H9 (cell line): ENCODE results near the gene ZNF768. TPM values are rescaled to one million over a fixed set of nuclear protein-coding genes. Genes with fewer than 3 reads are reported as not detected.

Experiments used
- DNase-seq: peaks from one replicate; pipeline ENCODE4 v3.0.0-alpha.2; 2017
- H2AFZ ChIP-seq: one replicate; pipeline ENCODE4 v1.6.1; 2013; ENCODE audit warnings: mild to moderate bottlenecking, low read length, control low read depth, moderate library complexity
- H2AK5ac ChIP-seq: 2 replicates; pipeline ENCODE4 v1.6.1; 2013; ENCODE audit warnings: low read length, control low read depth, mixed read lengths; ENCODE audit not compliant: insufficient read length
- H2BK120ac ChIP-seq: one replicate; pipeline ENCODE4 v1.6.1; 2013; ENCODE audit warnings: low read depth, mild to moderate bottlenecking, low read length, control low read depth, inconsistent platforms; ENCODE audit not compliant: poor library complexity, severe bottlenecking
- H2BK12ac ChIP-seq: 2 replicates; pipeline ENCODE4 v1.6.1; 2013; ENCODE audit warnings: low read length, control low read depth, mixed read lengths, low read depth; ENCODE audit not compliant: insufficient read length
- H2BK15ac ChIP-seq: 2 replicates; pipeline ENCODE4 v1.6.1; 2013; ENCODE audit warnings: low read depth, low read length, control low read depth
- H2BK20ac ChIP-seq: one replicate; pipeline ENCODE4 v1.6.1; 2013; ENCODE audit warnings: low read depth, mild to moderate bottlenecking, low read length, control low read depth, inconsistent platforms; ENCODE audit not compliant: poor library complexity, severe bottlenecking
- H2BK5ac ChIP-seq: 2 replicates; pipeline ENCODE4 v1.6.1; 2013; ENCODE audit warnings: low read length, control low read depth, mixed read lengths; ENCODE audit not compliant: insufficient read length
- H3K14ac ChIP-seq: 2 replicates; pipeline ENCODE4 v1.6.1; 2013; ENCODE audit warnings: low read length, control low read depth; ENCODE audit not compliant: insufficient read depth
- H3K18ac ChIP-seq: 2 replicates; pipeline ENCODE4 v1.6.1; 2013; ENCODE audit warnings: low read depth, mild to moderate bottlenecking, mixed read lengths, low read length, control low read depth; ENCODE audit not compliant: insufficient read length
- H3K23ac ChIP-seq: 2 replicates; pipeline ENCODE4 v1.6.1; 2013; ENCODE audit warnings: low read length, control low read depth, mixed read lengths, low read depth; ENCODE audit not compliant: insufficient read length
- H3K23me2 ChIP-seq: 2 replicates; pipeline ENCODE4 v1.6.1; 2013; ENCODE audit warnings: low read depth, mild to moderate bottlenecking, mixed read lengths, low read length, control low read depth; ENCODE audit not compliant: insufficient read length, poor library complexity, severe bottlenecking
- H3K27ac ChIP-seq: 2 replicates; pipeline ENCODE4 v1.5.1; 2013; ENCODE audit warnings: low read length, control low read depth, mixed read lengths, low read depth; ENCODE audit not compliant: insufficient read length
- H3K27me3 ChIP-seq: 2 replicates; pipeline ENCODE4 v1.6.1; 2013; ENCODE audit warnings: low read length, control low read depth, inconsistent platforms; ENCODE audit not compliant: insufficient read depth
- H3K4ac ChIP-seq: 2 replicates; pipeline ENCODE4 v1.6.1; 2013; ENCODE audit warnings: low read depth, mild to moderate bottlenecking, control low read depth, inconsistent platforms, low read length, moderate library complexity
- H3K4me1 ChIP-seq: 2 replicates; pipeline ENCODE4 v1.6.1; 2013; ENCODE audit warnings: low read length, control low read depth, inconsistent platforms; ENCODE audit not compliant: insufficient read depth
- H3K4me2 ChIP-seq: 2 replicates; pipeline ENCODE4 v1.6.1; 2013; ENCODE audit warnings: low read length, control low read depth, mixed read lengths; ENCODE audit not compliant: insufficient read length, insufficient read depth
- H3K56ac ChIP-seq: 2 replicates; pipeline ENCODE4 v1.6.1; 2013; ENCODE audit warnings: low read depth, mild to moderate bottlenecking, mixed read lengths, low read length, control low read depth; ENCODE audit not compliant: insufficient read length
- H3K79me1 ChIP-seq: 2 replicates; pipeline ENCODE4 v1.6.1; 2013; ENCODE audit warnings: low read depth, mild to moderate bottlenecking, moderate library complexity, low read length, control low read depth, inconsistent platforms; ENCODE audit not compliant: insufficient read depth, poor library complexity, severe bottlenecking
- H3K79me2 ChIP-seq: 2 replicates; pipeline ENCODE4 v1.6.1; 2013; ENCODE audit warnings: low read length, control low read depth, inconsistent platforms; ENCODE audit not compliant: insufficient read depth
- H3K9ac ChIP-seq: 2 replicates; pipeline ENCODE4 v1.6.1; 2013; ENCODE audit warnings: low read length, control low read depth, mixed read lengths; ENCODE audit not compliant: insufficient read length; ENCODE audit errors: extremely low read depth
- H3K9me3 ChIP-seq: one replicate; pipeline ENCODE4 v1.6.1; 2013; ENCODE audit warnings: low read depth, low read length, inconsistent platforms; ENCODE audit not compliant: control insufficient read depth
- H3T11ph ChIP-seq: one replicate; pipeline ENCODE4 v1.6.1; 2013; ENCODE audit warnings: mild to moderate bottlenecking, low read length, control low read depth, inconsistent platforms
- H4K20me1 ChIP-seq: one replicate; pipeline ENCODE4 v1.6.1; 2013; ENCODE audit not compliant: control insufficient read depth, insufficient read length, insufficient read depth
- H4K5ac ChIP-seq: 2 replicates; pipeline ENCODE4 v1.6.1; 2013; ENCODE audit warnings: low read depth, mild to moderate bottlenecking, mixed read lengths, low read length, control low read depth; ENCODE audit not compliant: insufficient read length
- H4K8ac ChIP-seq: replicated peaks from 2 replicates; pipeline ENCODE4 v1.6.1; 2013; ENCODE audit warnings: low read length, control low read depth, mixed read lengths, low read depth; ENCODE audit not compliant: insufficient read length
- H4K91ac ChIP-seq: 2 replicates; pipeline ENCODE4 v1.6.1; 2013; ENCODE audit warnings: low read depth, mild to moderate bottlenecking, moderate library complexity, mixed read lengths, low read length, control low read depth; ENCODE audit not compliant: insufficient read length
- H3K27ac Mint-ChIP-seq, 3 experiments: 2 replicates in 2 of 3; 3 replicates in 1 of 3; pipeline ENCODE4 v1.8.0; 2020 to 2021; ENCODE audit warnings: mixed read lengths in 3 of 3, mild to moderate bottlenecking in 1 of 3, moderate library complexity in 1 of 3
- H3K27me3 Mint-ChIP-seq: 2 replicates; pipeline ENCODE4 v1.8.0; 2021; ENCODE audit warnings: low read depth, mild to moderate bottlenecking, moderate library complexity, mixed read lengths
- H3K36me3 Mint-ChIP-seq, 3 experiments: 2 replicates in 2 of 3; 3 replicates in 1 of 3; pipeline ENCODE4 v1.8.0; 2020 to 2021; ENCODE audit warnings: low read depth in 3 of 3, mixed read lengths in 3 of 3; ENCODE audit not compliant: insufficient read depth in 1 of 3
- H3K4me1 Mint-ChIP-seq, 2 experiments: 2 replicates each; pipeline ENCODE4 v1.8.0; 2020; ENCODE audit warnings: mixed read lengths in 2 of 2
- H3K4me3 Mint-ChIP-seq, 2 experiments: 2 replicates in 1 of 2; 3 replicates in 1 of 2; pipeline ENCODE4 v1.8.0; 2020 to 2021; ENCODE audit warnings: mild to moderate bottlenecking in 2 of 2, mixed read lengths in 2 of 2, moderate library complexity in 1 of 2
- H3K9me3 Mint-ChIP-seq, 2 experiments: 2 replicates in 1 of 2; 3 replicates in 1 of 2; pipeline ENCODE4 v1.8.0; 2020; ENCODE audit warnings: mild to moderate bottlenecking in 2 of 2, mixed read lengths in 2 of 2, moderate library complexity in 1 of 2
- WGBS: extraction: QIAGEN DNeasy Blood & Tissue Kit; methylation state at CpG from one replicate; pipeline ENCODE4 v1.1.7; 2013; ENCODE audit warnings: missing lambda C conversion rate, low lambda C conversion rate, mixed read lengths; ENCODE audit not compliant: insufficient read length; ENCODE audit errors: extremely low coverage; 5-methylcytosine and 5-hydroxymethylcytosine counted together
- total RNA-seq: library from RNA; stranded (reverse); gene quantifications from 2 replicates; pipeline ENCODE4 v1.2.1, GENCODE V29; 2021
- TF ChIP-seq, protein P1 (sequence below): fragments of 200-600 bp; sonication (generic); conservative IDR thresholded peaks from 3 replicates; pipeline ENCODE4 v1.8.0; 2021; ENCODE audit warnings: antibody characterized with exemption, mild to moderate bottlenecking

Gene ZNF768
- total RNA-seq, 1 experiment from 2014 or later = 40.0 TPM

DNA sequence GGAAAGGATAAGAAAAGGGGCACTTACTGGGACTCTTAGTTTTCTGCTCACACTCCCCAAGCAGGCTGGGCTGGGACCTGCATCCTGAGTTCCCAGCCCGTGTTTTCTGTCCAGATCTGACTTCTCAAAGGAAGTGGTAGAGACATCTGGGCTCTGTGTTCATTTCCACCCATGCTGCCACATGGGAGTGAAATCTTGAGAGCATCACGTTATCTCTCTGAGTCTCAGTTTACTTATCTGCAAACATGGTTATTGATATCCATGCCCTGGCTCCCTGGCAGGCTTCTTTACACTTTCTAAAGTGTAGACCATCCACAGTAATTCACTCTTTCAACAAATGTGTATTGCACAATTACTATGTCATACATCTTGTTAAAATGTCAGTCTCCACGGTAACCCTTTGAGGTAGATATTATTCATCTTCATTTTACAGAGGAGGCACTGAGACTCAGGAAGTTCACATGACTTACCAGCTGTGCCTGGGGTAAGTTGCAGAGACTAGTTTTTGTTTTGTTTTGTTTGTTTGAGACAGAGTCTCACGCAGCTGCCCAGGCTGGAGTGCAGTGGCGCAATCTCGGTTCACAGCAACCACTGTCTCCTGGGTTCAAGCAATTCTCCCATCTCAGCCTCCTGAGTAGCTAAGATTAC, 41.7 kb upstream of the ZNF768 start:
- no peak for DNase-seq
- Mint-ChIP-seq H3K4me3 (no peak overlapping the region), H3K27me3 (peaks cover 12% of the 10 kb centered on the region), H3K9me3 (no peaks in the 10 kb centered on the region), H3K36me3 (no peaks in the 10 kb centered on the region), H3K4me1 (peaks cover 13 to 22% of the 10 kb centered on the region in 2 experiments), H3K27ac (no peak overlapping the region)
- Histone ChIP-seq H3K56ac (no peak overlapping the region), H4K20me1 (no peaks in the 10 kb centered on the region), H2BK15ac (no peak overlapping the region), H3K4me1 (no peaks in the 10 kb centered on the region; the same call in 1 of the 2 replicates), H2BK20ac (no peak overlapping the region), H4K8ac (no peak overlapping the region), H3K23ac (no peak overlapping the region), H3K79me1 (no peaks in the 10 kb centered on the region), H2AK5ac (no peak overlapping the region), H3K9me3 (no peaks in the 10 kb centered on the region), H4K5ac (no peak overlapping the region), H3K9ac (no peak overlapping the region), H2BK12ac (no peak overlapping the region), H3K79me2 (no peaks in the 10 kb centered on the region), H3K27ac (no peak overlapping the region), H3K4me2 (no peak overlapping the region), H3K18ac (no peak overlapping the region), H2AFZ (no peak overlapping the region), H4K91ac (no peak overlapping the region), H3K14ac (no peak overlapping the region), H2BK120ac (no peak overlapping the region), H3K4ac (no peak overlapping the region), H2BK5ac (no peak overlapping the region), H3K27me3 (no peaks in the 10 kb centered on the region), H3T11ph (no peak overlapping the region), H3K23me2 (peaks cover 16% of the 10 kb centered on the region)
- TF ChIP-seq, protein P1, sequence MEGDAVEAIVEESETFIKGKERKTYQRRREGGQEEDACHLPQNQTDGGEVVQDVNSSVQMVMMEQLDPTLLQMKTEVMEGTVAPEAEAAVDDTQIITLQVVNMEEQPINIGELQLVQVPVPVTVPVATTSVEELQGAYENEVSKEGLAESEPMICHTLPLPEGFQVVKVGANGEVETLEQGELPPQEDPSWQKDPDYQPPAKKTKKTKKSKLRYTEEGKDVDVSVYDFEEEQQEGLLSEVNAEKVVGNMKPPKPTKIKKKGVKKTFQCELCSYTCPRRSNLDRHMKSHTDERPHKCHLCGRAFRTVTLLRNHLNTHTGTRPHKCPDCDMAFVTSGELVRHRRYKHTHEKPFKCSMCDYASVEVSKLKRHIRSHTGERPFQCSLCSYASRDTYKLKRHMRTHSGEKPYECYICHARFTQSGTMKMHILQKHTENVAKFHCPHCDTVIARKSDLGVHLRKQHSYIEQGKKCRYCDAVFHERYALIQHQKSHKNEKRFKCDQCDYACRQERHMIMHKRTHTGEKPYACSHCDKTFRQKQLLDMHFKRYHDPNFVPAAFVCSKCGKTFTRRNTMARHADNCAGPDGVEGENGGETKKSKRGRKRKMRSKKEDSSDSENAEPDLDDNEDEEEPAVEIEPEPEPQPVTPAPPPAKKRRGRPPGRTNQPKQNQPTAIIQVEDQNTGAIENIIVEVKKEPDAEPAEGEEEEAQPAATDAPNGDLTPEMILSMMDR = no peak
- no CpG with 5 or more reads among the region's 6 CpGs for WGBS
